Stimulated activated CD4-positive, alpha-beta T cell treated with anti-CD3 and anti-CD28 coated beads, TNF-alpha, amount 100 ng/mL, for 24 hours (primary cell): ENCODE results near the gene LMO1.

Experiments used
- DNase-seq, 3 experiments: peaks; one replicate each; pipeline ENCODE4 v3.0.0-alpha.2; 2020; ENCODE audit warnings: low read depth in 3 of 3

The LMO1 gene

GRCh38 chr11:8242499-8243280, 21.0 kb downstream of the LMO1 start:
- DNase-seq: no peak

DNA sequence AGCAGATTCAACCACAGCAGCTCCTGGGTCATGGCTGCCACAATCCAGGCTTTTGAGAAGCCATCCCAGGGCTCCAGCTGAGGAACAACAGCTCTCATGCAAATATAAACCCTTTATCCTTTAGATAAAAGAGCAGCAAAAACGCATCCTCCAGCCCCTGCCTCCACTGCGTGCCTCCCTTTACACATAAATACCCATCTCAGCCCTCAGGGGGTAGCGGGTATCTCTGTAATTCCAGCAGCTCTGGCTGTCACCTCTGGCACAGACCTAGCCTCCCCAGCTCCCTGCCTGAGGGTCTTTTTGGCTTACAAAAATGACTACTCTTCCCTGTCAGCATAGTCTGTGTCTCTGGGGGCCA, 21.6 kb downstream of the LMO1 start:
- no peak for DNase-seq

GRCh38 chr11:8241373-8242117, 22.1 kb downstream of the LMO1 start:
- DNase-seq: no peak

DNA sequence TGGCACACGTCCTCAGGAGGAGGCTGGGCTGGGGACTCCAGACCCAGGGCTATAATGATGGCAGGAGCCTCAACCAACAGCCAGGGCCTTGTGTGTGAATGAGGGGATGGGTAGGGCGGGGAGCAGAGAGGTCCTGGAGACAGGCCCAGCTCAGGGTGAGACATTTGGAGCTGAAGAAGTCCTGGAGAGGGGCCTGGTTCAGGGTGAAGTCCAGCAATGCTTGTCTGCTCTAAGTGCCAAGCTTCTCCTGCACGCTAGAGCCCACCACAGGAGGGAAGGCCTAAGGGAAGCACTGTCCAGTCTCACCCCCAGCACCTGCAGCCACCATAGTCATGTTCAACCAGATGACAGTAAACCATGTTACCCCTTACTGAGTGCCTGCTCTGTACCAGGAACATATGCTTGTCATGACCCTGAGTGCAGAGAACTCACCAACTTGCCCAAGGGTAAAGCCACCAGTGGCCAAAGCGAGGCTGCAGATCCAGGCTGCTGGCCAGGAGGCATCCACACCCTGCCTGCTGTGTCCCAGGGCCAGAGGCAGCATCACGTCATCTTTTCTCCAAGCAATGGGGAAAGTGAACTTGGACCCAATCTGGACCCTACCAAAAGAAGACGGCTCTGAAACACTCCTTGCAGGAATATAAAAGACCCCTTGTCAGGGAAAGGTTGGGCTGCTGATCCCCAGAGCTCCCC, 24.0 kb downstream of the LMO1 start:
- no peak for DNase-seq

GRCh38 chr11:8239040-8239439, 24.6 kb downstream of the LMO1 start:
- DNase-seq: no peak

- no peak for DNase-seq
These were observed 26.2 kb downstream of the LMO1 start for GRCh38 chr11:8237453-8237852.

- no peak for DNase-seq
These were observed 27.8 kb downstream of the LMO1 start for GRCh38 chr11:8235925-8236324.

DNA sequence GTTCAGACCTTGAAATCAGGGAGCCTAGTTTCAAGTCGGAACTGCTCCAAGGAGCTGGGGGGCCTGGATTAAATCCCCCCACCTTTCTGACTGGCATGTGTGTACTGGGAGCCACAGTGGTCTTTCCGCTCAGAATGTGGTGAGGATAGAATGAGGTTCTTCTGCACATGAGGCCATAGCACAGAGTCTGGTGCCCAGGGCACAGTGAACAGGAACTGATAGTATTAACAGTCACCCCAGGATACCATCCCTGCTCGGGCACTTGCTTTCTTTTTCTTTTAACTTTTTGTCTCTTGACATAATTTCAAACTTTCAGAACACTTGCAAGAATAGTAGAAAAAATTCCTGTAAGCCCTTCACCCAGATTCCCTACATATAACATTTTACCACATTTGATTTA, 28.8 kb downstream of the LMO1 start:
- DNase-seq: no peak

DNA sequence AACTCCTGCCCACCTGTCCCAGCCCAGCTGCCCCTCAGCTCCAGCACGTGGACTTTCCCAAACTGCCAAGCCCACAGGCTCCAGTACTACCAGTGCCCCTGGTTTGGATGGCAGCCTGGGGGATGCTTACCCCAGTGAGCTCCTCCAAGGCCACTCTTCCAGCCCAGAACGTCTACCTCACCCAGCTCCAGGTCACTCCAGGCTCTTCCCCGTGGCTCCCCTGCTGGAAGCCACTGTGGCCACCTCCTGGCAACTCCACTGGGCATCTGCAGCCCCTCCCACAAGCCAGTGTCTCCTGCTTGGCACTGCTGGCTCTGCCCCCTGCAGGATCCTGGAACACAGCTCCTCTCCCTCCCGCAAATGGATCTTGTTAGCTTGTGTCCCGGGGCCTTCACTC, 29.3 kb downstream of the LMO1 start:
- no peak for DNase-seq

GRCh38 chr11:8233691-8234424, 29.8 kb downstream of the LMO1 start:
- DNase-seq: no peak

DNA sequence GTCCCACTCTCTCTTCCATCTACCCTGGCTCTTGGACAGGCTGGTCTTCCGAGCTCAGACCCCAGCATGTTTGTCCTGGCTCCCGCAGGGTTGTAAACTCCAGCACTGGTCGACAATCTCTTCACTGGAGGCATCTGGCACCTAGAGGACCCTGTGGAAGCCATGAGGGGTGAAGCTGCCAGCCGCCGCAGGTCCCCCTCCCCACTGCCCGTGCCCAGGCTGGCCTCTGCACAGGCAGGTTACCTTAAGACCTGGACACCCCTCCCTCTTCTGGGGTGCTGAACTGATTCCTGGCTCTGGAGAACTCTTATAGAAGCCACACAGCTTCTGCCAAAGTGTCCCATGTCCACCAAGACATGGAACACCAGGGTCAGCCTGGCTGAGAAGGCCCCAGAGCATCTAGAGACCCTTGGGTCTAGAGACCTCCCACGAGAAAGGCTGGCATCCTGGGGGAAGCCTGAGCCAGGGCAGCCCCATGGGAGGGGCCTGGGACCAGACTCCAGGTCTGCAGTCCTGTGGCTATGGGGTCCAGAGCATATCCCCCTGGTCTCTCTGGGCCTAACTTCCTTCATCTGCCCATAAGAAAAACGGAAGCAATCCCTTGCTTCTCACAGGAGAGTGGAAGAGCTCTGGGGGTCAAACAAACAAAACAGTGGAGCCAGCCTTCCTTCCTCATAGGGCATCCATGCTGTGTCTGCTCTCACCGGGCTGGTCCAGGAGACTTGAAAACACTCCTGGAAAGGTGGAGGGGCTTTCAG, 30.6 kb downstream of the LMO1 start:
- no peak for DNase-seq

DNA sequence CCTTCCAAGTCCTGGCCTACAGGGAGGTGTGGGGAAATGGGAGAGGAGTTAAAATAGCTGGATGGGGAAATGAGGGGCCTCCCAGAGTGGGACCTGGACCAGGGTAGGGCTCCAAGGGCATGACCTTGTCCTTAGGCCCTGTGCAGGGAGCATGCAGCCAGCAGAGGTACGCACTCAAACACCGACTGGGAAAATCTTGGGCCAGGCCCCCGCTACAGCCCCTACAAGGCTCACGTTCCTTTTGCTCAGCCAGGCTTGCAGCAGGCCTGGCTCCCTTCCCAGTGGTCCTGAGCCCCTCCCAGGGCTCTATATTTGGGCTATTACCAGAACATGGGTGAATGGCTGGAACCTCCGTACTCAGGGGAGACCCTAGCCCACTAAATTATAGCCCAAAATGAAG, 31.3 kb downstream of the LMO1 start:
- no peak for DNase-seq

- DNase-seq: no peak
These were observed 31.7 kb downstream of the LMO1 start for GRCh38 chr11:8231979-8232378.

GRCh38 chr11:8230921-8231847, 32.5 kb downstream of the LMO1 start:
- DNase-seq: no peak

- DNase-seq: no peak
These were observed 33.4 kb downstream of the LMO1 start for GRCh38 chr11:8230178-8230859.

- no peak for DNase-seq
These were observed 34.1 kb downstream of the LMO1 start for GRCh38 chr11:8229299-8230177.

DNA sequence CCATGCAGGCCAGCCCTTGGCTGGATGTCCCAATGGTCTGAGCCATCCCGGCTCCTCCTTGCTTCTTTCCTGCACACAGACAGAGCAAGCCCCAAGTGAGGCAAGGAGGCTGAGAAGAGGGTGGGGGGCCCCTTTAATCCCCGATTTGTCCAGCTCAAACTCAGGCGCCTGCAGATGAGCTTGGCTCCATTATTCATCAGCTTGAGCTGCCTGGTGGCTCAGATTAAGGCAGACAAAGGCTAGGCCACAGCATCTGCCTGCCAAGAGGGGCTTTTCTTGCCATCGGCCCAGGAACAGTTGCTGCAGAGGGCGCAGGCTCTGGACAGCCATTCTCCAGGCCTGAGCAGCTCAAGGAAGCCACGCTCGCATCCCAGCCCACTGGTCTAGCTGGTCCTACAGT, 35.4 kb downstream of the LMO1 start:
- DNase-seq: no peak
